Muscle of leg (tissue), 11 donors: ENCODE data around the gene ACTL8. TPM values are rescaled to one million over a fixed set of nuclear protein-coding genes. Genes with fewer than 3 reads are reported as not detected.

Experiments used
- DNase-seq: peaks from one replicate; pipeline ENCODE4 v3.0.0; 2013
- H3K27ac ChIP-seq: one replicate; pipeline ENCODE4 v1.5.1; 2013; ENCODE audit warnings: mild to moderate bottlenecking, low read length, control low read depth
- H3K27me3 ChIP-seq: one replicate; pipeline ENCODE4 v1.6.1; 2013; ENCODE audit warnings: low read length; ENCODE audit not compliant: control insufficient read depth, insufficient read depth
- H3K36me3 ChIP-seq: one replicate; pipeline ENCODE4 v1.6.1; 2013; ENCODE audit warnings: low read length; ENCODE audit not compliant: control insufficient read depth, insufficient read depth
- H3K4me1 ChIP-seq: one replicate; pipeline ENCODE4 v1.6.1; 2013; ENCODE audit warnings: low read length; ENCODE audit not compliant: control insufficient read depth, insufficient read depth
- H3K4me3 ChIP-seq: one replicate; pipeline ENCODE4 v1.5.1; 2013; ENCODE audit warnings: low read length, control low read depth
- H3K9me3 ChIP-seq: replicated peaks from 2 replicates; pipeline ENCODE4 v1.6.1; 2013; ENCODE audit warnings: low read depth, low read length; ENCODE audit not compliant: control insufficient read depth
- WGBS: methylation state at CpG from one replicate; pipeline ENCODE4 v1.1.5; 2013; ENCODE audit warnings: missing lambda C conversion rate; ENCODE audit not compliant: insufficient coverage; 5-methylcytosine and 5-hydroxymethylcytosine counted together
- polyA plus RNA-seq, 8 donors: library from polyadenylated mRNA; unstranded; fragments of 120-200 nt; gene quantifications; one replicate each; pipeline versions ENCODE4 v1.2.1 to v1.2.3, GENCODE V29; 2013; ENCODE audit warnings: inconsistent platforms in 1 of 8, low replicate concordance in 1 of 8; ENCODE audit not compliant: insufficient read length in 8 of 8, insufficient read depth in 1 of 8
- total RNA-seq: library from RNA; stranded (reverse); fragments of 120-200 nt; gene quantifications from one replicate; pipeline ENCODE4 v1.2.4, GENCODE V29; 2013

Gene ACTL8
- total and polyA plus RNA-seq, 9 donors: not detected

GRCh38 chr1:17723684-17724083 is 31.4 kb upstream of the ACTL8 start:
- H3K36me3 ChIP-seq: no peaks in the 10 kb centered on the region

DNA sequence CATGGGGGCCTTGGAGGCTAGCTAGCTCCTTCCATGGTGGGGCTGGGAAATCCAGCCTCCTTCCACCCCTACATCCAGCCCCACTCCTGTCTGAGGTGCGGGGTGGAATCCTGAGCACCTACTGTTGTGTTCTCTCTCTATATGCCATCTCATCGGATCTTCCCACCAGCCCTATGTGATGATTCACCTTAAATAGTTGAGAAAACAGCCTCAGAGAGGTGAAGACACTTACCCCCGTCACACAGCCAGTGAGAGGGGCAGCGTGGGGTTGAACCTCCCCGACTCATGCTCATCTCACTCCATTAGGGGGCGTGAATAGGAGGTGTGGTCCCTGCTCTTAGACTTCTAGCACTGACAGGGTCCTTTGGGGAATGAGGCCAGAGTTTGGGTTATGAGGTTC is 31.0 kb upstream of the ACTL8 start:
- Histone ChIP-seq H3K27ac (no peak overlapping the region), H3K4me3 (no peak overlapping the region), H3K4me1 (no peaks in the 10 kb centered on the region), H3K27me3 (peaks cover 5% of the 10 kb centered on the region), H3K9me3 (no peaks in the 10 kb centered on the region), H3K36me3 (no peaks in the 10 kb centered on the region)
- no peak for DNase-seq
- WGBS: 60% methylated on average over 1 of the region's 6 CpGs

More at GRCh38 chr1:17723684-17724083, 31.4 kb upstream of the ACTL8 start:
- peaks cover 5% of the 10 kb centered on the region for H3K27me3 ChIP-seq
- no peak overlapping the region for H3K4me3 ChIP-seq
- H3K27ac ChIP-seq: no peak overlapping the region
- DNase-seq: no peak
- H3K9me3 ChIP-seq: no peaks in the 10 kb centered on the region
- 43% methylated on average over 1 of the region's 6 CpGs for WGBS
- no peaks in the 10 kb centered on the region for H3K4me1 ChIP-seq

DNA sequence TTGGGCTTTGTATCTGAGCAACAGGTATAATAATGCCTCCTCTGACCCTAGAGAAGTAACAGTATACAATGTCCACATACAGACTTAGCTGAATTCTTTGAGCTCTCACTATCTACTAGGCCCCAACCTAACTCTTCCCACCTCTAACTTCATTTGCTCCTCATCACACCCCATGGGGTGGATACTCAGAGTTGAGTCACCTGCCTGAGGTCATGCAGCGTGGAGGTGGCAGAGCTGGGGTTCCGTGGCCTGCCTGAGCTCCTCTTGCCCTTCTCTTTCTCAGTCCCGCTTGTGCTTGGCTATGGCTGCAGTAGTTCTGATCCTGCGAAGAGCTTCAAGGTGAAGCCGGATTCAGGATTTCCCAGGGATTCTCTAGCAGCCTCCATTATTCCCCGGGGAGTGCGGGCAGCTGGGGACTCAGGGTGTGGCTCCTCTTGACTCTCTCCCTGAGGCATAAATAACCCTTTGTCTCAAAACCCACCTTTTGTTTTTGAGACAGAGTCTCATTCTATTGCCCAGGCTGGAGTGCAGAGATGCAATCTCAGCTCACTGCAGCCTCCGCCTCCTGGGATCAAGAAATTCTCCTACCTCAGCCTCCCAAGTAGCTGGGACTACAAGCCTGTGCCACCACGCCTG is 29.9 kb upstream of the ACTL8 start:
- DNase-seq: no peak
- H3K9me3 ChIP-seq: no peaks in the 10 kb centered on the region
- 89% methylated on average over 7 of the region's 9 CpGs for WGBS
- no peak overlapping the region for H3K27ac ChIP-seq
- H3K4me3 ChIP-seq: no peak overlapping the region
- no peaks in the 10 kb centered on the region for H3K36me3 ChIP-seq
- H3K27me3 ChIP-seq: peaks cover 9% of the 10 kb centered on the region
- no peaks in the 10 kb centered on the region for H3K4me1 ChIP-seq

DNA sequence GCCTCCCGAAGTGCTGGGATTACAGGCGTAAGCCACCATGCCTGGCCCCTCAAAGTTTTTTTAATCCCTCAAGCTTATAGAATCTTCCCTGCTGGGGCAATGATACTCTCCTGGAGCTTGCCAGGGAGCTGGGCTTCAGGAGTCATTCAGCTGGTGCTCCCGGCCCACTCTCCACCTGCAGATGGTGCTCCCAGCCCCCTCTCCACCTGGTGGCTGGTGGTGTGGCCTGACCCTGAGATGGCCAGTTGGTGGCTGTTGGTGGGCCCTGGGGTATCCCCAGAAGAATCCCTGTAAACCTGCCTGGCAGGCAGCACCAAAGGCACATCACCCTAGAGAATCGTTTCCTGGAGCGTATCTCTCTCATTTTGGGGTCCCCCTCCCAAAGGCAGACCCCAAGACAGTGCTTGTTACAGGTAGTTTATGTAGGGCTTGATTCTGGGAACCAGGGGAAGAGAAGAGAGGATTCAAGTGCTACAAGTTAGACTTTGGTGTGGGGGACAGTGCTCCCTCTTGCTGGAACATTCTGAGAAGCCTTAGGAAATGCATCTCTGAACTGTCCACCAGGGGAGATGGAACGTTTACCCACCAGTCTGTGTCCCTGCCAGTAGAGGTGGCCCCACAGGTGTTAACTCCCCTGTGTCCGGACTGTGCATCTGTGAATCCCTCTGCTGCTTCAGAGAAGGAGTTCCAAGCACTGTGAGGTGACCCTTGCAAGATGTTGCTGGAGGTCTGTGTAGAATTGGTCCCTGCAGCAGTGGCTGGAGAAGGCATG is 29.1 kb upstream of the ACTL8 start:
- H3K4me3 ChIP-seq: no peak overlapping the region
- H3K36me3 ChIP-seq: no peaks in the 10 kb centered on the region
- H3K27ac ChIP-seq: no peak overlapping the region
- 67% methylated on average over 5 of the region's 7 CpGs for WGBS
- peaks cover 9% of the 10 kb centered on the region for H3K27me3 ChIP-seq
- DNase-seq: no peak
- H3K9me3 ChIP-seq: no peaks in the 10 kb centered on the region
- no peaks in the 10 kb centered on the region for H3K4me1 ChIP-seq

DNA sequence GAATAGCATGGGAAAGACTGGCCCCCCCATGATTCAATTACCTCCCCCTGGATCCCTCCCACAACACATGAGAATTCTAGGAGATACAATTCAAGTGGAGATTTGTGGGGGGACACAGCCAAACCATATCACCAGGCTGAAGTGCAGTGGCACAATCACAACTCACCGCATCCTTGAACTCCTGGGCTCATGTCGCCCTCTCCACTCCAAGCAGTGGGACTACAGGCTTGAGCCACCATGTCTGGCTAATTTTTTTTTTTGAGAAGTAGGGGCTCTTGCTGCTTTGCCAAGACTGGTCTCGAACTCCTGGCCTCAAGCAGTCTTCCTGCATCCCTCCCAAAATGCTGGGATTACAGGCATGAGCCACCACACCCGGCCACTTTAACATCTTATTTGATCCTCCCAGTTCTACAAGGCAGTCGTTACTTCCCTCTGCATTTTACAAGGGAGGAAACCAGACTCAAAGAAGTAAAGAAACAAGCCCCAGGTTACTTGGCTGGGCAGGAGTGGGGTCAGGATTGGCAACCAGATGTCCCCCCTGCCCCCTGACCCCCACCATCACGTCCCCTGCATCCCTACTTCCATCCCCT is 26.9 kb upstream of the ACTL8 start:
- 68% methylated on average over 4 of the region's 6 CpGs for WGBS
- Histone ChIP-seq H3K4me3 (no peak overlapping the region), H3K9me3 (no peaks in the 10 kb centered on the region), H3K4me1 (no peaks in the 10 kb centered on the region), H3K27me3 (peaks cover 7% of the 10 kb centered on the region), H3K36me3 (no peaks in the 10 kb centered on the region), H3K27ac (no peak overlapping the region)
- DNase-seq: no peak

DNA sequence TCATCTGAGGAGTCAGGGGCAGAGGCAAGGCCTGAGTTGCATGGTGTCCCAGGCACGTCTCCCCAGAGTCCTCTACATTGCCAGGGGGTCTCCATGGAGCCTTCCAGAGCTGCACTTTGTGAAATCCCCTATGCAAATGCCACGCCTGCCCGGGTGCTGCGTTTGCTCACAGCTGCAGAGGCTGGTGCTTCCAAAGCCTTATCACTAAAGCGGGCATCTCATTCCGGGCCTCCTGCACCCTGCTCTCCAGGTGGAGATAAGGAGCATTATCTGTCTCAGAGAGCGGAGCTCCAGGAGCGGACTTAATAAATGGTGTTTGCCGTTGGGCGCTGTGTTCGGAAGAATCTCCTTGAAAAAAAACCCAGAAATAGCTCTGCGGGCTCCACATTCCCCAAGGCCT is 25.9 kb upstream of the ACTL8 start:
- no peak for DNase-seq
- 81% methylated on average over 12 of the region's 12 CpGs for WGBS
- H3K27me3 ChIP-seq: peaks cover 9% of the 10 kb centered on the region
- no peak overlapping the region for H3K27ac ChIP-seq
- H3K36me3 ChIP-seq: no peaks in the 10 kb centered on the region
- H3K4me3 ChIP-seq: no peak overlapping the region
- H3K4me1 ChIP-seq: no peaks in the 10 kb centered on the region
- H3K9me3 ChIP-seq: no peaks in the 10 kb centered on the region

DNA sequence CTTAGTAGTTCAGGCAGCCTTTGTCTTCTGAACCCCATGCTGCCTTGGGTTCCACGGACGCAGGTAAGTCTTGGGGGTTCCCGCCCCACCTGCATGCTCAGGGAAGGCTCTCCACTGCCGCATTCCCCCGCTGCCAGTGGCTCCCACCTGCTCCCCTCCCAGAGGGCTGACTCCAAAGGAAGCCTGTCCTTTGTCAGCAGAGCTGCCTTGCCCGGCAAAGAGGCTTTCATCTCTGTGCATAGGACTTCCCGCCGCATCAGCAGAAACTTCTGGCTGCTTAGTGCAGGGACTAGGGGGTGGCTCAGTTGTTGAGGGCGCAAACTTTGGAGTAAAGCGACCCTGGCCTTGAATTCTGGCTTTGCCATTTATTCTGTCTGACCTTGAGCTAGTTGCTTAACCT is 25.2 kb upstream of the ACTL8 start:
- 57% methylated on average over 6 of the region's 10 CpGs for WGBS

DNA sequence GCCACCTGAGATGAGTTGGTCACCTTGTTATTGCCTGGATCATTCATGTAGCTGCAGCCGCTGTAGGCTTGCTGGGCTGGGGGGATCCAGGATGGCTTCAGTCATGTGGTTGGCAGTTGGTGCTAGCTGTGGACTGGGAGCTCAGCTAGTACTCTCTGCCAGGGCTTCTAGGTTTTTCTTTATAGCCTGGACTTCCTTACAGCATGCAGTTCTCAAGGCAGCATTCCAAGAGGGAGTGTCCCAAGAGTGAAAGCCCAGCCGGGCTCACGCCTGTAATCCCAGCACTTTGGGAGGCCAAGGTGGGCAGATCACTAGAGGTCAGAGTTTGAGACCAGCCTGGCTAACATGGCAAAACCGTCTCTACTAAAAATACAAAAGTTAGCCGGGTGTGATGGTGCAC is 23.7 kb upstream of the ACTL8 start:
- Histone ChIP-seq H3K27me3 (peaks cover 9% of the 10 kb centered on the region), H3K27ac (no peak overlapping the region), H3K36me3 (no peaks in the 10 kb centered on the region), H3K4me3 (no peak overlapping the region), H3K9me3 (no peaks in the 10 kb centered on the region), H3K4me1 (no peaks in the 10 kb centered on the region)
- no peak for DNase-seq
- 37% methylated on average over 3 of the region's 5 CpGs for WGBS

More for the DNA sequence above, 25.2 kb upstream of the ACTL8 start:
- Histone ChIP-seq H3K9me3 (no peaks in the 10 kb centered on the region), H3K4me1 (no peaks in the 10 kb centered on the region), H3K27me3 (peaks cover 9% of the 10 kb centered on the region), H3K4me3 (no peak overlapping the region), H3K27ac (no peak overlapping the region), H3K36me3 (no peaks in the 10 kb centered on the region)
- DNase-seq: no peak

DNA sequence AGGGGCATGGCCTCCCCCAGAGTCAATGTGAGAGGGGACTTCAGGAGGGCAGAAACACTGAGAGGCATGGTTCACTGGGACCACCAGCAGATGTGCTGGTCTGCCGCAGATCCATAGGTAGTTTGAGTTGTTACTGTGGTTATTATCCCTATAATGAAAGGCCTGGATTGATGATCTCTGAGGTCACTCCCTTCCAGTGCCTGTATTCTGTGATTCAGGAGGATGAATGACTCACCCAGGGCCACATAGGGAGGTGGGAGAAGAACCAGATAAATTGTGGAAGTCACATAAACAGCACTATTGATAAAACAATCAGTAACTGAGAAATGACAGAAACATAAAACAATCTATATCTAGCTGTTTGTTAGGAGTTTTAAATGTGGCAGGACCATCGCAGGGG is 22.7 kb upstream of the ACTL8 start:
- H3K27ac ChIP-seq: no peak overlapping the region
- WGBS: 76% methylated on average over 2 of the region's 2 CpGs
- peaks cover 8% of the 10 kb centered on the region for H3K27me3 ChIP-seq
- no peaks in the 10 kb centered on the region for H3K36me3 ChIP-seq
- no peaks in the 10 kb centered on the region for H3K4me1 ChIP-seq
- H3K4me3 ChIP-seq: no peak overlapping the region
- no peaks in the 10 kb centered on the region for H3K9me3 ChIP-seq
- no peak for DNase-seq

GRCh38 chr1:17733661-17734060 is 21.5 kb upstream of the ACTL8 start:
- no peaks in the 10 kb centered on the region for H3K36me3 ChIP-seq
- peaks cover 8% of the 10 kb centered on the region for H3K27me3 ChIP-seq
- no peak overlapping the region for H3K27ac ChIP-seq
- 38% methylated on average over 19 of the region's 21 CpGs for WGBS
- H3K4me3 ChIP-seq: no peak overlapping the region
- DNase-seq: no peak
- no peaks in the 10 kb centered on the region for H3K4me1 ChIP-seq
- H3K9me3 ChIP-seq: no peaks in the 10 kb centered on the region
